SK-N-DZ (cell line): ENCODE results near the gene SCN4B.

ENCODE experiments used
- DNase-seq: peaks from one replicate; pipeline ENCODE4 v3.0.0-alpha.2; 2015; ENCODE audit warnings: low spot score

Gene SCN4B

DNA sequence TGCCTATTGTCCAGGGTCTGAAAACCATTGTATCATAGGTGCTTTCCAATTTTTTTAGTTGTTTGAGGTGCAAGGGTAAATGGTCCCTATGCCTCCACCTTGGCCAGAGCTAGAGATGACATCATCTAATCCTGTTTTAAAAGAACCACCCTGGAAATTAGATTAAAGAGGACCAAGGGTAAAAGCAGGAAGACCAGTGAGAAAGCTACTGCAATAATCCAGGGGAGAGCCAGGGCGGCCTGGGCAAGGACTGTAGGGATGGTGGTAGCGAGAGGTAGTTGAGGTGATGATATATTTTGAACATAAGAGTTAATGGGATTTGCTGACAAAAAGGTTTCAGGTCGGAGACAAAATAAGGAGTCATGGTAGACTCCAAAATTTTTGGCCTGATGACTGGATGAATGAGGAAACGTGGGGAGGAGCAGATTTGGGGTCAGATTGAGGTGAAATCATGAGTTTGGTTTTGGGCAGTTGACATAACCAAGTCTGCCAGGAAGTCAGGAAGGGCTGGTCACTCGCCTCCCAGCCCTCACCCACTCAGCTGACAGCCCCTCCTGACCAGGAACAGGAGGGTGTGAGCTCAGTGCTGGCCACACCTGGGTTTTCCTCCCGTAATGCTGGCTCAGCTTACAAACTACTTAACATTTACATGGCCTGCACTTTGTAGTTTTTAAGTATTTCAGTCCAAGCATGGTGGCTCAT, 23.0 kb downstream of the SCN4B start:
- no peak for DNase-seq

DNA sequence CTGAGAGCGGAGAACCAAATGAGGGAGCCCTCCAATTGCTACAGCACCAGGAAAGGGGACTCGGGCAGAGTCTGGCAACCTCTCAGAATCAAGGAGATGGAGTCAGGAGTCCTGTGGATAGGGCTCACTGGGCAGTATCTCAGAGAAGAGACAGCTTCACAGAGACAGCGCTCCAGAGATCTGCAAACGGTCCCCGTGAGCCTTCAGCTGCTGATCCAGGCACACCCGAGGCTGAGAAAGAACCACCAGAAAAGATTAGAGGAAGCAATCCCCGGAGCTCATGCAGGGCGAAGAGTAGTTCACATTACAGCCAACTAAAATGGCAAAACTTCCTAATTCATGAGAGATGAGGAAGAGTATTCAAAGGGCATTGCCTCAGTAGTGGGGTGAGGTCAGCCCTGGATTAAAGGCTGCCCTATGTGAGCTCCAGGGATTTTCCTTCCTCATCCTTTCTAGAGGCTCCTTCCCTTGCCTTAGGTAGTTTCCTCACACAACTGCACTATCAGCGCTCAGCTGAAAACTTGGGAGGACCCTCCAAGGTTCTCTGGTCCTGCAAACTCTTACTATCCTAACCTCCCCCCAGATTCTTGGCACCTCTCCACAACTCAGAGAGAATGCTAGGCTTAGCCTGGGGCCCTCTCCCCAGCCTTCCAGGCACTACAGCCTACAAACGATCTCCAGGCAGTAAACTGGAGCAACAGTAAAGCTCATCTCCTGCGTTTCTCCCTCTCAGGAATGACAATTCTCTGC, 23.7 kb downstream of the SCN4B start:
- DNase-seq = no peak

DNA sequence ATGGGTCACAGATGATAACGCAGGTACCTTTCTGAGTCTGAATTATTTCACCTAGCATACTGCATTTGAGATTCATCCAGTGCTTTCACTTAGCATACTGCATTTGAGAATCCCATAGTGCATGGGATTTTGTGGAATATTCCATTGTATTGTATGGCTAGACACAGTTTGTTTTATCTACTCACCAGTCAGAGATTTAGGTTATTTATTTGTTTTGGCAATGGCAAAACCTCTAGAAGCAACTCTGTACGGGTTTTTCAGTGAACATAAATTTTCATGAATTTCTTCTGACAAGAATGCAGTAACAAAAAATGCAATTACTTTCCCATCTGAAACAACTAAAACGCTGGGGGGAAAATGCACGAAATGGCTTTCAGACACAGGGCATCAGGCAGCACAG, 24.3 kb downstream of the SCN4B start:
- no peak for DNase-seq

DNA sequence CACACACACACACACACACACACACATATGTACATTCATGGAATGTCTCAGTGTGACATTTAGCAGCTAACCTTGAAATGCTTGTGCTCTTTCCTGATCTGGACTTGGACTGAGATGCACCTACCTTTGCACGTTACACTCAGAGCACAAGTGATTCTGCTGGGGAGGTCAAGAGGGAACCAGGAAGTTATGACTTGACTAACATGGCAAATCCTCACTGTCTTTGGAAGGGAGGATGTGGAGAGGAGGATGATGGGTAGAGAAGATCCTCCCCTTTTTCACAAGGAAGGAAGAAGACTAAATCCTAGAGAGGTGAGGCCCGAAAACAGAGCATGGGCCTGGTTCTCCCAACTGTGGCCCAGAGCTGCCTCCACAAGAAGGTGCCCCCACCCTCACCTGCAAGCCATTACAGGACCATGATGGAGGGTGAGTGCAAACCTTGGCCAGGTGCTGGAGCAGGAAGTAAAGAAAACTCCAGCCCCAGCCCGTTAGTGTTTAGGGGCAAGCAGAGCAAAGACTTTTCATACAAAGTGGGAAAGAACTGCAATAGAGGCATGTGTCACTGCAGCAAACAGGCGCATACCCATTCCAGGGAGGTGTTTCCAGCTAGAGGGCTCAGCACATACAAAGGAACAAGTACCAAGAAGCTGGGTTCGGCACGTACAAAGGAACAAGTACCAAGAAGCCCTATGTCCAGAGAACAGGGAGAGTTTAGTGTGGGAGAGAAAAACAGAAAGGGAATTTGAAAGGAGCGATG, 26.4 kb downstream of the SCN4B start:
- DNase-seq = no peak

DNA sequence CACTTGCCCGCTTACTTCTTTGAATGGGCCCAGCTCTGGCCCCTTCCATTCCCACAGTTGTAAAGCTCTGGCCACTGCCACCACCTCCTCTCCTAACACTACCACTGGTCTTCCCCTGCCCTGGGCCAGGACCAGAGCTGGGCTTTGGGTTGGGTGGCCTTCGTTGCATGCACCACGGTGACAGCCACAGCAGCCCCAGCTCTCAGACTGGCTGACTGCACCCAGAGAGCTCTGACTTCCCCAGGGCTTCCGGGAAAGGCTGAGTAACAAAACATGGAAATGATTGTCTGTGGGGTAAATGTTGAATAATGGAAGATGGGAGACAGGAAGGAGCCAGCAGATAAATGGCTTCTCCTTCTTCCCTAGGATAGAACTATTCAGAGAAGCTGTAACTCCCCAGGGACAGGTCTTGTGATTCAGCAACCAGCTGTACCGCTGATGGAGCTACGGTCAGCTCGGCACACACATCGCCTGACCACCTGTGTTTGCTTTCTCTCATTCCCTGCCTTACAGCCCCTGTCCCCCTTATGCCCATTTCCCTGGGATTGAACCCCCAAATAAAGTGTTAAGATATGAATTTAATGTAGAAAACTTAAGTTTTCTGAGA, 27.6 kb downstream of the SCN4B start:
- DNase-seq = no peak

DNA sequence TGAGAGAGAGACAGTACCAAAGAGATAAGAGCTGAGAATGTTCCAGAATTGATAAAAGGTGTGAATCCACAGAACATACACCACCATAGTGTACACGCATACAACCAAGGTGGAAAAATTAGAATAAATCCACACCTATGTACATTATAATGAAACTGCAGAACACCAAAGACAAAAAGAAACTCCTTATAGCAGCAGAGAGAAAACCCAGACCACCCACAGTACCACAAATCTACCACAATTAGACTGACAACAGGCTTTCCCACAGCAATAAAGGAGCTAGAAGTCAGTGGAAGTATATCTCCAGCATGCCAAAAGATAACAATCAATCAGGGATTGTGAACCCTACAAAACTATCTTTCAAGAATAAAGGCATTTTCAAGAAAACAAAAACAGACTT, 31.8 kb downstream of the SCN4B start:
- no peak for DNase-seq

DNA sequence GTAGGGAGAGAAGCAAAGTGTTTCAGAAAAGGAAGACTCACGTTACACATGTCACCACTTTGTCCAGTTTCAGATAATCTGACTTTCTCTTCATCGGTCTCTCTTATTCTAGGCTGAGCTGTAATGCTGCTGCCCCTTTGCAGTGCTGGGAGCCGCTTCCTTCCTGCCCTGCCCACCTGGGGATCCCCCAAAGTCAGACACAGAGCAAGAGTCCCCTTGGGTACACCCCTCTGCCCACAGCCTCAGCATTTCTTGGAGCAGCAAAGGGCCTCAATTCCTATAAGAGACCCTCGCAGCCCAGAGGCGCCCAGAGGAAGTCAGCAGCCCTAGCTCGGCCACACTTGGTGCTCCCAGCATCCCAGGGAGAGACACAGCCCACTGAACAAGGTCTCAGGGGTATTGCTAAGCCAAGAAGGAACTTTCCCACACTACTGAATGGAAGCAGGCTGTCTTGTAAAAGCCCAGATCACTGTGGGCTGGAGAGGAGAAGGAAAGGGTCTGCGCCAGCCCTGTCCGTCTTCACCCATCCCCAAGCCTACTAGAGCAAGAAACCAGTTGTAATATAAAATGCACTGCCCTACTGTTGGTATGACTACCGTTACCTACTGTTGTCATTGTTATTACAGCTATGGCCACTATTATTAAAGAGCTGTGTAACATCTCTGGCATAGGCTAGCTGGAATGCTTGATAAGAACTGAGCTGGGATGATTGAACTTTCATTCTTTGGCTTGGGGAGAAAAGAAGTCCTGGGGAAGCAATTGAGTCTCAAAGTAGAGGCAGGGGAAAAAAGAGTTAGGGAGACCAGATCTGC, 34.6 kb downstream of the SCN4B start:
- no peak for DNase-seq

DNA sequence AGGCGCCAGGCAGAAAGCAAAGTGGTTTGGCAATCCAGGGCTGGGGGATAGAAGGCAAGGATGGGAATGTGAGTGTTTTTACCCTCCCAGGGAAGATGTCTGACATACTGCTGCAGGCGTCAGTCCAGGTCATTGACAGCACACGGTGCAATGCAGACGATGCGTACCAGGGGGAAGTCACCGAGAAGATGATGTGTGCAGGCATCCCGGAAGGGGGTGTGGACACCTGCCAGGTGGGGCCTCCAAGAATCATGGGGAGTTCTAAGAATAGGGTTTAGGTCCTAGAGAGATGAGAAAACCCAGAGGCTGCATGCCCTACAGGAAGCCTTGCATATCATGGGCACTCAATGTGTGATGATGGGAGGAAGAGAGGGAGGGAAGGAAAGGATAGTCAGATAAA, 37.6 kb downstream of the SCN4B start:
- DNase-seq = no peak

DNA sequence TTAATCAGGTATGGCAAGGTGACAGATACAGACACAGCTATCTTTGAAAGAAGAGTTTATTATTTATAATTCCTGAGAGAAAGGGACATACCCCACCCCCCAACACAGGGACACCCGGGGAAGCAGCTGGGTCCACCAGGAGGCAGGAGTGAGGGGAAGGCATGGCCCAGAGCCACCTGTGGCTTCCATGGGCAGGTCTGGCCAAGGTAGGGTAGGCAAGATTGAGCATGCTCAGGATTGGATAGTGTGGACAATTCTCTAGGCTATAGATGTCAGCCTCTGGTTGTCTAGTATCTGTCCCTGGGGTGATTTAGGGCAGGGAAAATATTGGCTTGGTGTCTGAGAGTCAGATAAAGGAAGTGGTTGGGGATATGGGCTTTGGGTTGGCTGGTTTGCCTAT, 38.4 kb downstream of the SCN4B start:
- no peak for DNase-seq

DNA sequence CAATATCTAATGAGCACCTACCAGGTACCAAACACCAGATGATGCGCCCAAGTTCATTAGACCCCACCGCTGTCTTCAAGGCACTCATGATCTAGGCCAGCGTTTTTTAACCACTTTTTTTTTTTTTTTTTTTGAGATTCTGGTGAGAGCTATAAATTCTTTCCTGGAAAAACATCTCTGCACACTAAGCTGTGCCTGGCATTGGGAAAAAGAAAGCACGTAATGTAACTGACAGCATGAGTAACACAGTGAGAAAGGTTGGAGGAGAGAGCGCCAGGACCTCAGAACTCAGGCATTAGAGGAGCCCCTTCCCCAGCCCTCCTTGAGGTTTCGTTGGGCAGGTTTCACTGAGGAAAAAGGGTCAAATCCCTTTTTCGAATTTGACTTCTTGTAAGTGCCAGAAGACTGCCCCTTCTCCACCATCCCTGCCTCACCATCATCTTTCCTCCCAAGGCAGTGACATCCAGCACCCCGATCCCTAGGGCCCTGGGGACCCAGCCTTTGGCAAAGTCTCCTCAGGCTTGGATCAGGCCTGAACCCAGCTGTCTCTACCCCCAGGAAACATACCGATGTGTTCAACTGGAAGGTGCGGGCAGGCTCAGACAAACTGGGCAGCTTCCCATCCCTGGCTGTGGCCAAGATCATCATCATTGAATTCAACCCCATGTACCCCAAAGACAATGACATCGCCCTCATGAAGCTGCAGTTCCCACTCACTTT, 39.8 kb downstream of the SCN4B start:
- no peak for DNase-seq

DNA sequence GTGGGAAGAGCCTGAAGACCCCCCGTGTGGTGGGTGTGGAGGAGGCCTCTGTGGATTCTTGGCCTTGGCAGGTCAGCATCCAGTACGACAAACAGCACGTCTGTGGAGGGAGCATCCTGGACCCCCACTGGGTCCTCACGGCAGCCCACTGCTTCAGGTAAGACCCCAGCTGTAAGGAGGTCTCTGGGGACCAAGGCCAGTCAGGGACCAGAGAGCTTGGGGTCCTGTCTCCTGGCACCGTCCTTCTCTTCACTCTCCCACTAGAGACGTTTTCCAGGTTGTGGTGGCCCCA, 40.9 kb downstream of the SCN4B start:
- no peak for DNase-seq

DNA sequence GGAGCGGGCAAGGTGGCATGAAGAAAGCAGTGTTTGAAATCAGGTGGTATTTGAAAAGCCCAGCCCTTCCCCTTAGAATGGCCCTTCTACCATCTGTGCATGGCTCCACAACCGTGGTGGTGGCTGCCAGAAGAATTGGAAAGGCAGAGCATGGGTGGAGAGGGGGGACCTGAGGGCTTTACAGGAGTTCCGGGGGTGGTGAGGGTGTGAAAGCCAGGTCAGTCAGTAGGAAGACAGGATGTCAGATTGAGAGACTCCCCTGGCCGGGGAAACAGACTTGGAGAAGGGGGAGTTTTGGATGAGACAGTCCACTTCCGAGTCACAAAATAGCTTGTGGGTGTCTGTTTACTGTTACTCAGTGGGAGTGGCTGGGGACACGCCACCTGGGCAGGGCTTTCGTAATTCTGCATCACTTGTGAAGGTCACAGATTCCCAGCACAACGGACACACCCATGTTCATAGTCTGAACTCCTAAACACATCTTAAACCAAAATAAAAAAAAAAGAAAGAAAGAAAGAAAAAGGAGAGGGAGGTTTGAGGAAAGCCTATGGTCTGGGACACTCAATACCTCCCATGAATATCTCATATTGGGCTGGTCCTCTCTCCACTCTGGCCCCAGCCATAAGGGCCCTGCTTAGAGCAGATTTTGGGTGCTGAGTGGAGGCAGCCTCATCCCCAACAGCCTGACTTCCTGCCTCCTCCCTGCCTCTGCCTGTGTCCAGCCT, 41.4 kb downstream of the SCN4B start:
- DNase-seq = no peak

DNA sequence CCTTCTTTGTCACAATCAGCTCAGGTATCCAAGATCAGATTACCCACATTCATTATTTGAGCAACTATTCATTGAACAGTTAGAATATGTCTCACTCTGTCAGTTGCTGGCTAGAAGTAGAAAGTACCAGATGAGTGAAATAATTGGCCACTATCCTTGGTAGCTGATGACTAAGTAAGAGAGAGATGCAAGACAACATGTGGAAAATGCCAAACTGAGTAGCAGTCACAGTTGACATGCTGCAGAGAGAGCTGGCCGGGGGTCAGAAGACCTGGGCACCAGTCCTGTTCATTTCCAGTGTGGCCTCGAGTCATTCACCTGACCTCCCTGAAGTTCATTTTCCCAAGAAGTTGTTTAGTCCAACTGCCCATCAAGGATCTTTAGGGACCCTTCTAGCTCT, 43.4 kb downstream of the SCN4B start:
- DNase-seq = no peak

DNA sequence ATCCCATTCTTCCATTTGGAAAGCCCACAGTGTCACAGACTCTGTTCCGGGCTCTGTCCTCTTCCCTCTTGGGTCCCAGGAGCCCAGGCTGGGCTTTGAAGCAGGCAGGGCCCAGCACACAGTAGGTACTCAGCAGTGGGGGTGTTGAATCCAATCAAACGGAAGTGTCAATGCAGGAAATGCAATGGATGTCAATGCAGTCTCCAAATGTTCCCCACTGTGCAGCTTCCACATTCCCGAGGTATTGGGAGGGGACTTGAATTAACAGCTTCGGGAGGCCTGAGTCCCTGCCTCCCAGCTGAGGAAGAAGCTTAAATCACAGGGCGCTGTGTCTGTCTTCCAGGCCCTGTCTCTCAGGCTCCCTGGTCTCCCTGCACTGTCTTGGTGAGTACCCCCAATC, 44.1 kb downstream of the SCN4B start:
- no peak for DNase-seq

DNA sequence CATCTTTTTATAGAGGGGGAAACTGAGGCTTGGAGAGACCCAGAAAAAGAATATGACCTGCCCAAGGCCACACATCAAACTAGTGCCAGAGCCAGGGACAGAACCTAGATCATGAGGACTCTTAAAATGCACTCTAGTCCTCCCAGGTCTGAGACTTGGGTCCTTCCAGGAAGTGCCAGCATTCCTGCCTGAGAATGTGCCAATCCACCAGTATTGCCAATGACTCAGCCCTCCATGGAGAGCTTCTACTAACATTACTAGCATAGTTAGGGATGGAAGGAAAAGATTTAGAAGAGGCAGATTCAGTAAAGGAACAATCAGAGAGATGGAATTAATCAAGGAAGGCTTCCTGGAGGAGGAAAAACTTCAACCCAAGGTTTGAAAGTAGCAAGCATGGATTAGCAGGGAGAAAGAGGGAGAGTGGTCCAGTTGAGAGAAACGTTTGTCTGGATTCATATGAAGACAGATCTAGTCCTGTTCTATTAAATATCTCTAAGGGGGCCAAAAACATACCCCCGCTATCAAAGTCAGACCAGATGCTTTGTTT, 45.8 kb downstream of the SCN4B start:
- DNase-seq = no peak

DNA sequence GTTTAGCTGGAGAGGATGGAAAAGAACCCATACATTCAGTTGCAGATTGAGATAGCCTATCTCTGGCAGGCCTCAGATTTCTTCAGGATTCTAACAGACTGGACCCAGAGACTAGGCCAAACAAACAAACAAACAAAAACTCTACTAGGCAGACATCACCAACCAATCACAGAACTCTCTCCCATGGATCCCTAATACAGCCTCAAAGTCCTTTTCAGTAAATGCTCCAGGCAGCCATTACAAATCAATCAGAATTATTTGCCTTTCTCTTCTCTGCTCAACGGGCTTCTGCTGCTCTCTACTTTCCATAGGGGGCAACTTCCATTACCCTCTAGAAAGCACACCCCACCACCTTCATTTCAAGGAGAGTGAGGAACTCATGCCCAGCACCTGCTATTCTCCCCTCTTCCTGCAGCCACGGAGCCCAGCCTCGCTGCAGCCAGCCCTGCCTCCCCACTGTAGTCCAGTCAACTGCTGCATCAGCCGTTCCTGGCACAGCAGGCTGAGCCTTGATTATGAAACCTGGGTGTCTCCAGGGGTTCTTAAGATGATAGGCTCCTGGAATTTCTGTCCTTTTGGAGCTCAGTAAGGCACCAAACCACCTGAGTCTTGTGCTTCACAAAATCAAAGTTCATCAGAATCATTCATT, 46.8 kb downstream of the SCN4B start:
- DNase-seq = no peak

DNA sequence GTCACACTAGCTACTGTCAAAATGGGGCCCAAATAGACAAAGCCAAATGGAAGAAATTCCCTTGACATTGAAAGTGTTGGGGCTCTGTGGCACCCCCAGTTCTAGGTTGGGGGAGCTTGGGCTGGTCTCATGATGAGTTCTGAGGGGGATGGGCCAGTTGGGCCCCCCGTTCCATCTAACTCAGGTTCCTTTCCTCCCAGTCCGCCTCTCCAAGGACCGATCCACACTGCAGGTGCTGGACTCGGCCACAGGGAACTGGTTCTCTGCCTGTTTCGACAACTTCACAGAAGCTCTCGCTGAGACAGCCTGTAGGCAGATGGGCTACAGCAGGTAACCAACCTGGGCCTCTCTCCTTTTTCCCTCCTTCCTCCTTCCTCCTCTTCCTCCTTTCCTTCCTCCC, 48.1 kb downstream of the SCN4B start:
- DNase-seq = no peak

DNA sequence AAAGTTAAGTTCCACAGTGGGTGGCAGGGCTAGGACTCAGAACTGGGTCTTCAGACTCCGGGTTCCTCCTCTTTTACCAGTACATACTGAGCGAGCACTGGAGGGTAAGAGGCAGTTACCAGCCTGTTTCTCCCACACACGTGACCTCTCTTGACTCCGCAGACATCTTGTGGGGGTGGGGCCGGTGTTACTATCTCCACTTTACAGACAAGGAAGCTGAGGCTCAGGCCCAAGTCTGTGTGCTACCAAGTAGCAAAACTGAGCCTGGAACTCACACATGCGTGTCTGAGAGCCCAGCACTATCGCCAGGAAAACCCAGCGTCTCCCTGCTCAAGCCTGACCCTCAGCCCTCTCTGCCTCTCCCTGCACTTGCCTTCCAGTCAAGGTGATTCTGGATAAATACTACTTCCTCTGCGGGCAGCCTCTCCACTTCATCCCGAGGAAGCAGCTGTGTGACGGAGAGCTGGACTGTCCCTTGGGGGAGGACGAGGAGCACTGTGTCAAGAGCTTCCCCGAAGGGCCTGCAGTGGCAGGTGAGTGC, 49.8 kb downstream of the SCN4B start:
- no peak for DNase-seq

DNA sequence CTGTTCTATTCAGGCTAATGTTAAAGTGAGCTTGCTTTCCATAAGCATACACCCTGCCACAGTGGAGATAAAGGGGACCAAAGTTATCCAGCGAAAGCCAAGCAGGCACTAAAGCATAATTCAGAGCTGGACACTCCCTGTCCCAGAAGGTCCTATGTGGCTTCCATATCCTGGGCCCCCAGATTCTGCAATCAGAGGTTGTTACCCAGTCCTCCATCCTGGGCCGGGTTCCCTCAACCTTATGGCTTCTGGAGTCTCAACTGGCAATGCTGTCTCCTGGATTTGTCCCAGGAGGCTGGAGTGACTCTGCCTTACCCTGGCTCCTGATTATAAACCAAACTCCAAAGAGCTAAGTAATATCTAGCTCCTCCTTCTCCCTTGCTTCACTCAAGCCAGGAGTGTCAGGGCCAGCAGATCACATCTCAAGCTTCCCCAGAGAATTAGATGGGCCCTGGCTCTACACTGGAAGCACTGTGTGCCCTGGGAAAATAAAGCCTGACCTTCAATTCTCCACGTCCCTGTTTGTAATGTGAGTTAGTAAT, 51.9 kb downstream of the SCN4B start:
- DNase-seq = no peak
